HG02759 (cell line): ENCODE data around the gene FAM120C.
A peak's percentile ranks its signal among the peaks of the same experiment; 100 is the strongest.

Experiments
- ATAC-seq: cut with Tn5 transposase; IDR thresholded peaks from one replicate; pipeline ENCODE4 v1.9.1; 2021; ENCODE audit warnings: mild to moderate bottlenecking, moderate library complexity; ENCODE audit not compliant: unreplicated experiment

The FAM120C gene

GRCh38 chrX:54182864-54183613, at the start of gene FAM120C:
Gene FAM120C, minus strand, starts transcription at chrX:54183254. Its CDS starts 56 bp downstream, at chrX:54183198.
- peak; percentile 60 for ATAC-seq

- no peak for ATAC-seq
These were observed 47.5 kb upstream of the FAM120C start for GRCh38 chrX:54230435-54231148.

GRCh38 chrX:54223581-54223980, 40.5 kb upstream of the FAM120C start:
- no peak for ATAC-seq

GRCh38 chrX:54213603-54214002, 30.5 kb upstream of the FAM120C start:
- no peak for ATAC-seq

GRCh38 chrX:54208531-54208930, 25.5 kb upstream of the FAM120C start:
- no peak for ATAC-seq

GRCh38 chrX:54198262-54198661, 15.2 kb upstream of the FAM120C start:
- no peak for ATAC-seq

GRCh38 chrX:54194982-54195588, 12.0 kb upstream of the FAM120C start:
- peak; percentile 49 for ATAC-seq

GRCh38 chrX:54193085-54193821, 10.2 kb upstream of the FAM120C start:
- ATAC-seq: no peak

GRCh38 chrX:54184474-54184873, 1.4 kb upstream of the FAM120C start:
- ATAC-seq: no peak

GRCh38 chrX:54182194-54182863, 725 bp downstream of the FAM120C start:
- ATAC-seq: peak; percentile 74

- no peak for ATAC-seq
These were observed 1.7 kb downstream of the FAM120C start for GRCh38 chrX:54181202-54181953.

- ATAC-seq: no peak
These were observed 2.7 kb downstream of the FAM120C start for GRCh38 chrX:54180403-54180802.

- ATAC-seq: no peak
These were observed 4.7 kb downstream of the FAM120C start for GRCh38 chrX:54178100-54178940.

GRCh38 chrX:54177306-54177705, 5.7 kb downstream of the FAM120C start:
- no peak for ATAC-seq

GRCh38 chrX:54173791-54174190, 9.3 kb downstream of the FAM120C start:
- ATAC-seq: no peak

GRCh38 chrX:54172455-54172854, 10.6 kb downstream of the FAM120C start:
- no peak for ATAC-seq

- ATAC-seq: no peak
These were observed 11.4 kb downstream of the FAM120C start for GRCh38 chrX:54171527-54172250.

- ATAC-seq: no peak
These were observed 12.0 kb downstream of the FAM120C start for GRCh38 chrX:54171091-54171490.
